Panc1 (cell line): ENCODE results near the gene EPB41L5. TPM values are rescaled to one million over a fixed set of nuclear protein-coding genes. Genes with fewer than 3 reads are reported as not detected.

Experiments used
- ATAC-seq: fragments of 200-7000 bp; cut with Tn5 transposase; 2 replicates; pipeline ENCODE4 v1.9.1; 2020; ENCODE audit warnings: mild to moderate bottlenecking, moderate library complexity
- BruUV-seq: library from RNA; stranded (reverse); fragments of 400-500 nt; replicated peaks from 2 replicates; lab custom pipeline; 2021; lab: Mats Ljungman, UMichigan
- CTCF ChIA-PET: fragments of 300-600 bp; sonication (Branson Sonifier 250); formaldehyde crosslinking; loops from one replicate; lab custom pipeline; 2022; ENCODE audit warnings: antibody characterized with exemption; lab: Charles Lee
- POLR2A ChIA-PET: fragments of 300-600 bp; sonication (Branson Sonifier 250); formaldehyde crosslinking; loops from one replicate; lab custom pipeline; 2022; ENCODE audit warnings: antibody characterized with exemption; lab: Charles Lee
- DNase-seq: peaks from one replicate; pipeline ENCODE4 v3.0.0-alpha.2; 2010; ENCODE audit warnings: low read depth, low spot score
- H3K27ac ChIP-seq: 2 replicates; pipeline ENCODE4 v1.5.1; 2011; ENCODE audit warnings: mild to moderate bottlenecking, low read length, inconsistent platforms
- H3K27me3 ChIP-seq: fragments of 200-500 bp; sonication (Bioruptor generic); 2 replicates; pipeline ENCODE4 v1.6.0; 2014; ENCODE audit warnings: low read length, inconsistent platforms; ENCODE audit not compliant: control insufficient read depth, insufficient read depth
- H3K36me3 ChIP-seq: fragments of 200-500 bp; sonication (Bioruptor generic); 2 replicates; pipeline ENCODE4 v1.5.1; 2014; ENCODE audit warnings: inconsistent platforms, mild to moderate bottlenecking, low read length, moderate library complexity; ENCODE audit not compliant: control insufficient read depth, insufficient read depth
- H3K4me1 ChIP-seq: 2 replicates; pipeline ENCODE4 v1.5.1; 2011; ENCODE audit warnings: inconsistent platforms, mild to moderate bottlenecking, low read length, moderate library complexity; ENCODE audit not compliant: control insufficient read depth, insufficient read depth
- H3K4me3 ChIP-seq, 2 experiments: 2 replicates each; pipeline ENCODE4 v1.5.1; 2011 to 2012; ENCODE audit warnings: low read depth in 2 of 2, low read length in 2 of 2, mild to moderate bottlenecking in 2 of 2, inconsistent platforms in 1 of 2, moderate library complexity in 1 of 2
- H3K9me3 ChIP-seq: fragments of 200-500 bp; sonication (Bioruptor generic); 2 replicates; pipeline ENCODE4 v1.5.1; 2014; ENCODE audit warnings: low read depth, mild to moderate bottlenecking, inconsistent platforms, low read length, moderate library complexity; ENCODE audit not compliant: control insufficient read depth, insufficient read depth
- CTCF ChIP-seq: fragments of 450-650 bp; IDR thresholded peaks from 2 replicates; pipeline ENCODE4 v1.5.1; 2017; ENCODE audit warnings: mild to moderate bottlenecking
- POLR2AphosphoS5 ChIP-seq: IDR thresholded peaks from 2 replicates; pipeline ENCODE4 v1.6.1; 2012; ENCODE audit warnings: mild to moderate bottlenecking, low read depth, low read length, moderate library complexity
- SIN3A ChIP-seq: IDR thresholded peaks from 2 replicates; pipeline ENCODE4 v1.6.1; 2012; ENCODE audit warnings: low read depth, mild to moderate bottlenecking, low read length, moderate library complexity, borderline replicate concordance; ENCODE audit not compliant: insufficient read depth
- TCF7L2 ChIP-seq: IDR thresholded peaks from 2 replicates; pipeline ENCODE4 v1.6.1; 2011; ENCODE audit warnings: mild to moderate bottlenecking, low read depth, low read length, inconsistent platforms
- in situ Hi-C: cut with HindIII; loops from 2 replicates; pipeline ENCODE4 v1.10.0; 2016; ENCODE audit warnings: low sequenced_read_pairs, low pct_unique_long_range_greater_than_20kb
- intact Hi-C: fragments of 100-400 bp; cut with micrococcal nuclease; formaldehyde crosslinking; loops from one replicate; pipeline ENCODE4 v1.10.0; 2022; ENCODE audit not compliant: unreplicated experiment
- total RNA-seq: library from RNA; stranded (reverse); gene quantifications from one replicate; pipeline ENCODE4 v1.2.1, GENCODE V29; 2021; ENCODE audit not compliant: unreplicated experiment
- TF ChIP-seq, protein P1 (sequence below), 2 experiments: IDR thresholded peaks; 2 replicates each; pipeline ENCODE4 v1.6.1; 2011 to 2012; ENCODE audit warnings: low read depth in 2 of 2, control low read depth in 1 of 2, low read length in 1 of 2, mild to moderate bottlenecking in 1 of 2, moderate library complexity in 1 of 2; ENCODE audit not compliant: insufficient read depth in 1 of 2

EPB41L5 gene
- total RNA-seq, 1 experiment from 2014 or later = 42.2 TPM

- no peaks in the 10 kb centered on the region for H3K4me1 ChIP-seq
- H3K27ac ChIP-seq = no peak overlapping the region
- CTCF ChIA-PET = no interaction called here
- DNase-seq (no peak), ATAC-seq (no peak)
- in situ Hi-C loops (no loop called here), intact Hi-C loops (no loop called here)
- H3K9me3 ChIP-seq = no peaks in the 10 kb centered on the region
- no peak overlapping the region for H3K4me3 ChIP-seq
- BruUV-seq = no TSS peak
- no peaks in the 10 kb centered on the region; the same call in 1 of the 2 replicates for H3K36me3 ChIP-seq
- no peaks in the 10 kb centered on the region for H3K27me3 ChIP-seq
- POLR2A ChIA-PET = no interaction called here
- no peak for TF ChIP-seq POLR2AphosphoS5
- TF ChIP-seq TCF7L2 = no peak
- TF ChIP-seq, protein P1, sequence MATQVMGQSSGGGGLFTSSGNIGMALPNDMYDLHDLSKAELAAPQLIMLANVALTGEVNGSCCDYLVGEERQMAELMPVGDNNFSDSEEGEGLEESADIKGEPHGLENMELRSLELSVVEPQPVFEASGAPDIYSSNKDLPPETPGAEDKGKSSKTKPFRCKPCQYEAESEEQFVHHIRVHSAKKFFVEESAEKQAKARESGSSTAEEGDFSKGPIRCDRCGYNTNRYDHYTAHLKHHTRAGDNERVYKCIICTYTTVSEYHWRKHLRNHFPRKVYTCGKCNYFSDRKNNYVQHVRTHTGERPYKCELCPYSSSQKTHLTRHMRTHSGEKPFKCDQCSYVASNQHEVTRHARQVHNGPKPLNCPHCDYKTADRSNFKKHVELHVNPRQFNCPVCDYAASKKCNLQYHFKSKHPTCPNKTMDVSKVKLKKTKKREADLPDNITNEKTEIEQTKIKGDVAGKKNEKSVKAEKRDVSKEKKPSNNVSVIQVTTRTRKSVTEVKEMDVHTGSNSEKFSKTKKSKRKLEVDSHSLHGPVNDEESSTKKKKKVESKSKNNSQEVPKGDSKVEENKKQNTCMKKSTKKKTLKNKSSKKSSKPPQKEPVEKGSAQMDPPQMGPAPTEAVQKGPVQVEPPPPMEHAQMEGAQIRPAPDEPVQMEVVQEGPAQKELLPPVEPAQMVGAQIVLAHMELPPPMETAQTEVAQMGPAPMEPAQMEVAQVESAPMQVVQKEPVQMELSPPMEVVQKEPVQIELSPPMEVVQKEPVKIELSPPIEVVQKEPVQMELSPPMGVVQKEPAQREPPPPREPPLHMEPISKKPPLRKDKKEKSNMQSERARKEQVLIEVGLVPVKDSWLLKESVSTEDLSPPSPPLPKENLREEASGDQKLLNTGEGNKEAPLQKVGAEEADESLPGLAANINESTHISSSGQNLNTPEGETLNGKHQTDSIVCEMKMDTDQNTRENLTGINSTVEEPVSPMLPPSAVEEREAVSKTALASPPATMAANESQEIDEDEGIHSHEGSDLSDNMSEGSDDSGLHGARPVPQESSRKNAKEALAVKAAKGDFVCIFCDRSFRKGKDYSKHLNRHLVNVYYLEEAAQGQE (IDR thresholded peaks at IDR 0.05; ENCODE audit: insufficient read depth in 1 of 2, low read depth in 2 of 2, low read length in 1 of 2) = no peak
Measured at GRCh38 chr2:119982506-119982905, 30.4 kb upstream of the EPB41L5 start.

DNA sequence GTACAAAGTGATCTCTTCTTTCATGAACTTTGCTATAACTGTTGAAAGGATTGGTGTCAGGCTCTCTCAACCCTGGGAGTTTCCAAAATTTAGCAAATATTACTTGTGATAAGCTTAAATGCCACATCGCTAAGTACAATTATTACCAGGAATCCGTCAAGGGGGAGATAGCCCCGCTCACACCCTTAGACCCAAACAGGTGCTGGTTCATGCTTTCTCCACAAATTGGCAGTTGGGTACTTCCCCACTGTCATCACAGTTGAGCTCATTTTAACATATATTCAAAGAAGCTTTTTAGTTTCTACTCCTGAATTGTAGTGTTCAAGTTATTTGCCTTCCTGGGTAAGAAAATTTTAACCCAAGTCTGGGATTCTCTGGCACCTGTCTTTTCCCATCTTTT is 29.8 kb upstream of the EPB41L5 start:
- no peak for ATAC-seq
- no peak for TF ChIP-seq POLR2AphosphoS5
- TF ChIP-seq, protein P1 (IDR thresholded peaks at IDR 0.05; ENCODE audit: insufficient read depth in 1 of 2, low read depth in 2 of 2, low read length in 1 of 2) = no peak
- TF ChIP-seq TCF7L2 = no peak
- no peak for TF ChIP-seq SIN3A
- no TSS peak for BruUV-seq
- DNase-seq = no peak
- H3K27me3 ChIP-seq = no peaks in the 10 kb centered on the region
- H3K4me1 ChIP-seq = no peaks in the 10 kb centered on the region
- no peak overlapping the region for H3K4me3 ChIP-seq
- H3K36me3 ChIP-seq = no peaks in the 10 kb centered on the region; the same call in 1 of the 2 replicates
- intact Hi-C loops (no loop called here), in situ Hi-C loops (no loop called here)
- ChIA-PET POLR2A (no interaction called here), CTCF (no interaction called here)
- no peaks in the 10 kb centered on the region for H3K9me3 ChIP-seq
- H3K27ac ChIP-seq = no peak overlapping the region

DNA sequence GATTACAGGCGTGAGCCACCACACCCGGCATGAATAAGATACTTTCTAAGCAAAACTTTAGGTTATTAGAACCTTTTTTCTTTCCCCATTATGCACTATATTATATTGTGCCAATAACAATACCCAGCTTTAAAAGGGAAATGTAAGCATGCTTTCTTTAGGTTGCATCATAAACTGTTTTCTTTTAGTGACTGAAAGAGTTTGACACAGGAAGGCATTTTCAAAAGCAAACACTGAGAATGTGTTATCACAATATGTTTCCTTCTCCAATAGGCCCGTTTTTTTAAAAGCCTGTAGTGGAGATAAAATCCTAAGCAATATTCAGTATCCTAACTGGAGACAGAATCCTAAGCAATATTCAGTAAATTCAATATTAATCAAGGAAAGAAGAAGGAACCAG is 16.7 kb upstream of the EPB41L5 start:
- Histone ChIP-seq H3K9me3 (no peaks in the 10 kb centered on the region), H3K36me3 (no peaks in the 10 kb centered on the region), H3K4me1 (no peaks in the 10 kb centered on the region), H3K4me3 (no peak overlapping the region), H3K27ac (no peak overlapping the region; the same call in 1 of the 2 replicates), H3K27me3 (no peaks in the 10 kb centered on the region)
- in situ Hi-C loops = no loop called here
- POLR2A ChIA-PET = no interaction called here
- TF ChIP-seq CTCF = no peak
- TF ChIP-seq, protein P1 (IDR thresholded peaks at IDR 0.05; ENCODE audit: insufficient read depth in 1 of 2, low read depth in 2 of 2, low read length in 1 of 2) = no peak
- no peak for TF ChIP-seq POLR2AphosphoS5
- no peak for DNase-seq
- CTCF ChIA-PET = no interaction called here
- intact Hi-C loops = no loop called here
- no peak for ATAC-seq
- no TSS peak for BruUV-seq
